Astrocyte of the spinal cord (primary cell): ENCODE measurements around the gene CIB2.

ENCODE experiments used
- DNase-seq: peaks from one replicate; pipeline ENCODE4 v3.0.0; 2011; ENCODE audit warnings: low read depth, low spot score
- H3K4me3 ChIP-seq: 2 replicates; pipeline ENCODE4 v1.5.1; 2011; ENCODE audit warnings: low read depth, mild to moderate bottlenecking, low read length, moderate library complexity
- in situ Hi-C: cut with HindIII; loops from 2 replicates; pipeline ENCODE4 v1.10.0; 2017; ENCODE audit warnings: low sequenced_read_pairs
- TF ChIP-seq, protein P1 (sequence below): IDR thresholded peaks from 2 replicates; pipeline ENCODE4 v1.5.1; 2012; ENCODE audit warnings: low read depth, mild to moderate bottlenecking, low read length, inconsistent platforms

CIB2 gene

DNA sequence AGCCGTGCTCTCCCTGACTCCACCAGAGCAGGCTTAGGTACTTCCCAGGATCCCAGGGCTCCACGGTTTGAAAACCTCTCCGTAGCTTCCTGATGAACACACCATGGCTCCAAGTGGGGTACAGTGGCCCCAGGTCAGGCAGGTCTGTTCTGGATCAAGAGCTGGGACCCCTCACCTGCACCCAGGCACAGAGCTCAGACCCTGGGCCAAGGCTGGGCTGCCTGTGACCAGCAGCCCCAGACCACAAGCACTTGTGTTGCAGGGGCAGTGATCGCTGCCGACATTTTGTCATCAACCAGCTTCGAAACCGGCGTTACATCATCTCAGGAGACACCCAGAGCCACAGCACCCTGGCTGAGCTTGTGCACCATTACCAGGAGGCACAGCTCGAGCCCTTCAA, 33.6 kb downstream of the CIB2 start:
- in situ Hi-C loops: no loop called here
- TF ChIP-seq, protein P1, sequence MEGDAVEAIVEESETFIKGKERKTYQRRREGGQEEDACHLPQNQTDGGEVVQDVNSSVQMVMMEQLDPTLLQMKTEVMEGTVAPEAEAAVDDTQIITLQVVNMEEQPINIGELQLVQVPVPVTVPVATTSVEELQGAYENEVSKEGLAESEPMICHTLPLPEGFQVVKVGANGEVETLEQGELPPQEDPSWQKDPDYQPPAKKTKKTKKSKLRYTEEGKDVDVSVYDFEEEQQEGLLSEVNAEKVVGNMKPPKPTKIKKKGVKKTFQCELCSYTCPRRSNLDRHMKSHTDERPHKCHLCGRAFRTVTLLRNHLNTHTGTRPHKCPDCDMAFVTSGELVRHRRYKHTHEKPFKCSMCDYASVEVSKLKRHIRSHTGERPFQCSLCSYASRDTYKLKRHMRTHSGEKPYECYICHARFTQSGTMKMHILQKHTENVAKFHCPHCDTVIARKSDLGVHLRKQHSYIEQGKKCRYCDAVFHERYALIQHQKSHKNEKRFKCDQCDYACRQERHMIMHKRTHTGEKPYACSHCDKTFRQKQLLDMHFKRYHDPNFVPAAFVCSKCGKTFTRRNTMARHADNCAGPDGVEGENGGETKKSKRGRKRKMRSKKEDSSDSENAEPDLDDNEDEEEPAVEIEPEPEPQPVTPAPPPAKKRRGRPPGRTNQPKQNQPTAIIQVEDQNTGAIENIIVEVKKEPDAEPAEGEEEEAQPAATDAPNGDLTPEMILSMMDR: no peak
- H3K4me3 ChIP-seq: no peak overlapping the region
- DNase-seq: no peak

DNA sequence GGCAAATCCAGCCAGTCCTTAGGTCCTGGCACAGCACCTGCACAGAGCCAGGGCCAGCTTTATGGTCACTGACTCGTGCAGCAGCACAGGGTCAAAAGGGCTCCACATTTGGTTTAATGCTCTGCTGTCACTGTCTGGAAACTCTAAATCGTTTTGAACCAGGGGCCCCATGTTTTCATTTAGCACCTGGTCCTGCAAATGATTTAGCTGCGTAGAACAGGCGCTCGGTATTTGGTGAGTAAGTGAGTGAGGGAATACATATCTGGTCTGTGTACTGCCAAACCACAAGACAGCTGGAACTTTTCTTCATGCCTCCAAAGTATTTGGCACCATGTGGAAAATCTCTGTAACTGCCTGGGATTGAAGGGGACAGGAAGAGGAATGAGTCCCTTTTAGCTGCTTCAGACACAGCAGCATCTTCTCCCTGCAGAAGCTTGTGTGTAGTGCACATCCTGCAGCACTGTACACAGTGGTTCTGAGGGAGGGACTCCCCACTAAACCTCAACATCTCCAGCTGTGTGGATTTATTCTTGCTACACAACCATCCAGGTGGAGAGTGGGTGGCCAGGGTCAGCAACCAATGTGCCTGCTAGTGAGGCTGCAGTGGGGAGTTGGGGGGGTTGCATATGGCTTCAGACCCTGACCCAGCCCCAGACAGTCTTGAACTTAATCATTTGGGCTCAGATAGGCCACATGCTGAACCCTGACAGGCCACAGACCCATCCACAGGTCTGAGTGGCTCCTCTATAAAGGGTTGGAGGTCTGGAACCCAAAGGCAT, 37.8 kb downstream of the CIB2 start:
- DNase-seq: peak; percentile 77
- in situ Hi-C loops: no loop called here
- TF ChIP-seq, protein P1: no peak
- H3K4me3 ChIP-seq: no peak overlapping the region

- DNase-seq: no peak
- H3K4me3 ChIP-seq: no peak within 1 kb of the TSS
- in situ Hi-C loops: no loop called here
- TF ChIP-seq, protein P1: no peak
These were observed 38.8 kb downstream of the CIB2 start, which contains the start of gene SH2D7 for GRCh38 chr15:78092261-78093041. SH2D7 (plus strand) TSS chr15:78092561; CDS start chr15:78092585, 24 bp downstream.

DNA sequence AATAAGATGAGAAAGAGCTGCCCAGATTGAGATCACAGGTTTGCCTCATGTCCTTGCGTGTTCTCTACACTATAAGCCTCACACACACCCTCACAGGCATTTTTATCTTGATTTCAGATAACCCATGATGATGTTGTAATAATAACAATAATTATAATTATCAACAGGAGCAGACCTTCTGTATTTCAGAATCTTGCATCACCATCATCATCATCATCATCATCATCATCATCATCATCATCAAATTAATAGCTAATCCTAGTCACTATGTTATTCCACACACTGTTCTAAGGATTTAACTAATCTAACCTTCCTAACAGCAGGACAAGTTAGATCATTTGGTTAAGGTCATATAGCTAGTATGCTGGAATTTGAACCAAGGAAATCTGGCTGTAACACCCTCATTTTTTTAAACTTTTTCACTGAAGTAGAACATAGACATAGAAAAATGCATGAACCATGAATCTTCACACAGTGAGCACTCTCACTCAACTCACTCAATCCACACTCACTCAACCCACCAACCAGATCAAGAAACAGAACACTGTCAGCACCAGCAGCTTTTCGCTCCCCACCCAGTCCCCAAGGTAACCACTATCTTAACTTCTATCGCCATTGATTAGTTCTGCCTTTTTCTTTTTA, 40.7 kb downstream of the CIB2 start:
- H3K4me3 ChIP-seq: no peak overlapping the region
- in situ Hi-C loops: no loop called here
- no peak for DNase-seq
- TF ChIP-seq, protein P1: no peak

- in situ Hi-C loops: no loop called here
- H3K4me3 ChIP-seq: no peak overlapping the region
- TF ChIP-seq, protein P1: no peak
- DNase-seq: no peak
These were observed 42.5 kb downstream of the CIB2 start for GRCh38 chr15:78088773-78089080.

GRCh38 chr15:78087951-78088772, 43.1 kb downstream of the CIB2 start:
- no peak for DNase-seq
- TF ChIP-seq, protein P1: no peak
- no peak overlapping the region for H3K4me3 ChIP-seq
- in situ Hi-C loops: no loop called here
